Measurements from ENCODE around the gene XRCC1. TPM values are rescaled to one million over a fixed set of nuclear protein-coding genes. Genes with fewer than 3 reads are reported as not detected.

The XRCC1 gene
- total and polyA plus RNA-seq, 9 of the 15 experiments (the other 6 are each of a cell fraction or from before 2014, with no cell fraction given), result 1.5 to 36.9 (median 24.9) TPM

GRCh38 chr19:43532962-43533545 is 42.3 kb downstream of the XRCC1 start, which contains the start of gene ZNF575 (continued):
- TF ChIP-seq C11orf30 (IDR thresholded peaks at IDR 0.05; ENCODE audit: low read depth), result no peak
- no peak for TF ChIP-seq CBFA2T3 (IDR thresholded peaks at IDR 0.05)
- peak; percentile 71 to 95 for TF ChIP-seq MAZ (CRISPR knock-in tag; conservative IDR thresholded peaks at IDR 0.05 in 1 of 2, IDR thresholded peaks at IDR 0.05 in 1 of 2)
- no peak for TF ChIP-seq OTX1 (CRISPR knock-in tag; IDR thresholded peaks at IDR 0.05)
- TF ChIP-seq MTA3 (IDR thresholded peaks at IDR 0.05; ENCODE audit: borderline replicate concordance), result peak; percentile 98
- TF ChIP-seq, protein P1, sequence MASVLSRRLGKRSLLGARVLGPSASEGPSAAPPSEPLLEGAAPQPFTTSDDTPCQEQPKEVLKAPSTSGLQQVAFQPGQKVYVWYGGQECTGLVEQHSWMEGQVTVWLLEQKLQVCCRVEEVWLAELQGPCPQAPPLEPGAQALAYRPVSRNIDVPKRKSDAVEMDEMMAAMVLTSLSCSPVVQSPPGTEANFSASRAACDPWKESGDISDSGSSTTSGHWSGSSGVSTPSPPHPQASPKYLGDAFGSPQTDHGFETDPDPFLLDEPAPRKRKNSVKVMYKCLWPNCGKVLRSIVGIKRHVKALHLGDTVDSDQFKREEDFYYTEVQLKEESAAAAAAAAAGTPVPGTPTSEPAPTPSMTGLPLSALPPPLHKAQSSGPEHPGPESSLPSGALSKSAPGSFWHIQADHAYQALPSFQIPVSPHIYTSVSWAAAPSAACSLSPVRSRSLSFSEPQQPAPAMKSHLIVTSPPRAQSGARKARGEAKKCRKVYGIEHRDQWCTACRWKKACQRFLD (CRISPR knock-in tag; IDR thresholded peaks at IDR 0.05), result no peak
- TF ChIP-seq ZNF146 (CRISPR knock-in tag; IDR thresholded peaks at IDR 0.05; ENCODE audit: unreplicated experiment), result no peak
- no peak for TF ChIP-seq E2F3 (CRISPR knock-in tag; IDR thresholded peaks at IDR 0.05)
- TF ChIP-seq CREM (IDR thresholded peaks at IDR 0.05; ENCODE audit: low read depth), result 0 out of 2 replicates have a peak, but pooled peaks have one; percentile 23
- no peak for TF ChIP-seq TGIF2 (CRISPR knock-in tag; IDR thresholded peaks at IDR 0.05)
- no peak for TF ChIP-seq RBM25 (IDR thresholded peaks at IDR 0.05; ENCODE audit: low read depth, low read length, severe bottlenecking)
- TF ChIP-seq IFI16 (CRISPR knock-in tag; IDR thresholded peaks at IDR 0.05), result no peak
- no peak for TF ChIP-seq THRAP3 (IDR thresholded peaks at IDR 0.05; ENCODE audit: borderline replicate concordance)
- peak in 1 of 2 experiments; percentile 76; a peak in 1 of 4 replicates for TF ChIP-seq UBTF (IDR thresholded peaks at IDR 0.05; ENCODE audit: borderline replicate concordance in 1 of 2, low read depth in 2 of 2, low read length in 2 of 2)
- no peak for TF ChIP-seq FOXA3 (CRISPR knock-in tag; conservative IDR thresholded peaks at IDR 0.05 in 1 of 2, IDR thresholded peaks at IDR 0.05 in 1 of 2)
- no peak for TF ChIP-seq ZNF134 (CRISPR knock-in tag; conservative IDR thresholded peaks at IDR 0.05)
- no peak for TF ChIP-seq PREB (CRISPR knock-in tag; IDR thresholded peaks at IDR 0.05)
- TF ChIP-seq HDGF (IDR thresholded peaks at IDR 0.05), result no peak
- TF ChIP-seq MCM7 (IDR thresholded peaks at IDR 0.05), result no peak
- TF ChIP-seq, protein P2, sequence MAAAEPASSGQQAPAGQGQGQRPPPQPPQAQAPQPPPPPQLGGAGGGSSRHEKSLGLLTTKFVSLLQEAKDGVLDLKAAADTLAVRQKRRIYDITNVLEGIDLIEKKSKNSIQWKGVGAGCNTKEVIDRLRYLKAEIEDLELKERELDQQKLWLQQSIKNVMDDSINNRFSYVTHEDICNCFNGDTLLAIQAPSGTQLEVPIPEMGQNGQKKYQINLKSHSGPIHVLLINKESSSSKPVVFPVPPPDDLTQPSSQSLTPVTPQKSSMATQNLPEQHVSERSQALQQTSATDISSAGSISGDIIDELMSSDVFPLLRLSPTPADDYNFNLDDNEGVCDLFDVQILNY (CRISPR knock-in tag; IDR thresholded peaks at IDR 0.05), result no peak
- TF ChIP-seq ZKSCAN8 (CRISPR knock-in tag; IDR thresholded peaks at IDR 0.05), result no peak
- no peak for TF ChIP-seq GTF2E2 (tag; IDR thresholded peaks at IDR 0.05)
- no peak for TF ChIP-seq MCM2 (IDR thresholded peaks at IDR 0.05; ENCODE audit: low read depth)
